ACC112 (cell line): Measurements from ENCODE around the gene STX10.

Source experiments
- H2AFZ ChIP-seq: fragments of 200-600 bp; sonication (generic); one replicate; pipeline ENCODE4 v1.6.0; 2017; ENCODE audit warnings: antibody characterized with exemption, low read length; ENCODE audit not compliant: unreplicated experiment
- H3K27ac ChIP-seq: fragments of 200-600 bp; sonication (generic); 2 replicates; pipeline ENCODE4 v1.5.1; 2014; ENCODE audit warnings: low read depth, mild to moderate bottlenecking, antibody characterized with exemption, low read length, moderate library complexity
- H3K27me3 ChIP-seq: fragments of 200-600 bp; sonication (generic); 2 replicates; pipeline ENCODE4 v1.6.1; 2014; ENCODE audit warnings: mild to moderate bottlenecking, antibody characterized with exemption, low read length, moderate library complexity, mixed read lengths; ENCODE audit not compliant: insufficient read depth
- H3K36me3 ChIP-seq: fragments of 200-600 bp; sonication (generic); 2 replicates; pipeline ENCODE4 v1.6.1; 2016; ENCODE audit warnings: mild to moderate bottlenecking, antibody characterized with exemption, low read length, moderate library complexity, mixed read lengths; ENCODE audit not compliant: insufficient read depth
- H3K4me1 ChIP-seq: fragments of 200-600 bp; sonication (generic); one replicate; pipeline ENCODE4 v1.6.1; 2016; ENCODE audit warnings: low read length, mixed read lengths; ENCODE audit not compliant: insufficient read depth, unreplicated experiment, control insufficient read depth
- H3K4me3 ChIP-seq: fragments of 200-600 bp; sonication (generic); 2 replicates; pipeline ENCODE4 v1.5.1; 2014; ENCODE audit warnings: mild to moderate bottlenecking, low read depth, low read length
- H3K79me2 ChIP-seq: fragments of 200-600 bp; sonication (generic); one replicate; pipeline ENCODE4 v1.6.0; 2016; ENCODE audit warnings: low read length; ENCODE audit not compliant: control insufficient read depth, unreplicated experiment, insufficient read depth

Gene STX10

GRCh38 chr19:13117176-13117771 is 32.9 kb downstream of the STX10 start:
- Histone ChIP-seq H3K4me1 (peaks cover 36% of the 10 kb centered on the region), H3K4me3 (peak overlapping the region; percentile 96), H3K27me3 (no peaks in the 10 kb centered on the region), H3K36me3 (no peaks in the 10 kb centered on the region), H3K27ac (0 out of 2 replicates have a peak overlapping the region, but pooled peaks have one; percentile 19), H2AFZ (peak overlapping the region; percentile 85), H3K79me2 (peaks cover 51% of the 10 kb centered on the region)

DNA sequence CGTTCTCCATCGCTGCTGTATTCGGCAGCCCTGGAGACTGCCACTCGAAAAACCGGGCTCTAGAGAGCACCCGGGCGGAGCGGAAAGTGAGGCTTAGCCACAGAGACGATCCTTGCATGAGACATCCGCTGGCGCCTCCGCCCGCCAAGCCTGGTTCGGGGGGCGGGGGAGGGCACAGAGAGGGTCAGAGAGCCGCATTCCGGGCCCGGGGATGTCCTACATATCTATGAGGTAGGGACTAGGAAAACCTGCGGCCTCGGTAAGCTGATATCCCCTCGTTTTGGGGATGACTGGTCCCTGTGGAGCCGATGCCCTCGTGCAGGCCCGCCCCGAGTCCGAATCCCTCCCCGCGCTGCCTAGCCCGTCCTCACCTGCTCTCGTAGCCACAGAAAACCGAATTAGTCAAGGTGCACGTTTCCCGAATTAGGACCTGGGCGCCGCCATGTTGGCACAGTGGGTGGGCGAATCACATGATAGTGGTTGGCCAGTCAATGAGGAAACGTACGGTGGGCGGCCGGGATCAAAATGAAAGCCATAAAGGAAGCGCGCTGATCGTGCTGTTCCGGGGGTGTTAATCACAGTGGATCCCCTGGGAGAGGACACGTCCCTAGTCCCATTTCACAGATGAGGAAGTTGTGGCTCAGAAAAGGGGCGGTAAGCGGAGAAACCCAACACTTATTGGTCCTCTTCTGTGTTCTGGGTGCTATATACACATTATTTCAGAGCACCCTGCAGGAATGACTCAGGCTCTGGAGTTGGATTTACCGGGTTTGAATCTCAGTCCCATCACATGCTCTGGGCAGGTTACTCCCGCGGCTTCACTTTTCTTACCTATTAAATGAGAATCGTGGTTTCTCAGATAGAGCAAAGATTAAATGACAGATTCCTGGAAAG is 33.6 kb downstream of the STX10 start, which contains the start of gene TRMT1:
Gene TRMT1, minus strand, starts transcription at position 459 of the 894 bp plus-strand sequence. Its CDS starts 341 bp downstream, at position 118.
- peak within 1 kb of the TSS; percentile 83 for H3K27ac ChIP-seq
- no peaks in the 10 kb centered on the region for H3K36me3 ChIP-seq
- no peaks in the 10 kb centered on the region for H3K27me3 ChIP-seq
- H3K4me3 ChIP-seq, result peak within 1 kb of the TSS; percentile 96
- peaks cover 43% of the 10 kb centered on the region for H3K79me2 ChIP-seq
- peak within 1 kb of the TSS; percentile 85 for H2AFZ ChIP-seq
- H3K4me1 ChIP-seq, result peaks cover 31% of the 10 kb centered on the region

- peaks cover 37% of the 10 kb centered on the region for H3K79me2 ChIP-seq
- no peaks in the 10 kb centered on the region for H3K36me3 ChIP-seq
- no peaks in the 10 kb centered on the region for H3K27me3 ChIP-seq
- H3K27ac ChIP-seq, result peak overlapping the region; percentile 83
- H2AFZ ChIP-seq, result no peak overlapping the region
- H3K4me1 ChIP-seq, result peaks cover 26% of the 10 kb centered on the region
- peak overlapping the region; percentile 96 for H3K4me3 ChIP-seq
These were observed 34.3 kb downstream of the STX10 start for GRCh38 chr19:13115936-13116281.

DNA sequence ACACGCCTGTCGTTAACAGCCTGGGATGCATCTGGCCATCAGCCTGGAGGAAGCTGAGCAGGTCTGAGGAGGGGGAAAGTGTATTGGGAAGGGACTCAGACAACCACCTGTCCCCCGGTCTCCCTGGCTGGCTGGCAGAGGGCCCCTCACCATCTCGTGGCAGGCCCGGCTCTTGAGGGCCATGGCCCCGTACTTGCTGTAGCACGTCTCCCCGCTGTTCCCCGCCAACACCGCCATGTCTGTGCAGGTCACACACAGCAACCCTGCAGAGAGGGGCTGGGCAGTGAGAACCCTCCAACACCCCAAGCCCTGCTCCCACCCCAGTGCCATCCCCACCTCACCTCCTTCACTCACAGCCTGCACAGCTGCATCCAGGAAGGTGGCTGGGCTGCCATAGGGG is 37.6 kb downstream of the STX10 start:
- H3K79me2 ChIP-seq, result peaks cover 11% of the 10 kb centered on the region
- no peak overlapping the region for H3K4me3 ChIP-seq
- H3K36me3 ChIP-seq, result no peaks in the 10 kb centered on the region
- H3K27me3 ChIP-seq, result no peaks in the 10 kb centered on the region
- H3K27ac ChIP-seq, result no peak overlapping the region
- no peak overlapping the region for H2AFZ ChIP-seq
- H3K4me1 ChIP-seq, result peaks cover 6% of the 10 kb centered on the region

DNA sequence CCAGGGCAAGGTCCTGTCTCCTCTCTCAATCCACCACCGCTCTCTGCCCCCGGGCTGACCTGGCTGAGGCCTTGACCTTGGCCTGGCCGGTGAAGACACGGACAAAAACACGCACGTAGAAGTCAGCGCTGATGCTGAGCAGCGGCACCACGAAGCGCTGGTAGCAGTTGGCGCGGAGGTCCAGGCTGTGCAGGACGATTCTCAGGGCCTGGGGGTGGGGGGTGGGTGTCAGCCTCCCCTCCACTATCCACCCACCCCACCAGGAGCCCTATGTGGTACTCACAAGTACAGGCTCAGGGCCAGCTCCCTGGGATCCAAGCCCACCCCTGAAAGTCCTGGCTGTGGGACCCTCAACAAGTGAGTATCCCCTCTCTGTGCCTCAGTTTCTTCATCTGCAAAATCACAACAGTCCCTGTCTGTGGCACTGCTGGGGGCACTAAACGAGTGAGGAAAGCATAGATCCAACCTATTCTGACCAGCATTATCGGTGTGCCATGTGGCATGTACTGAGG is 40.0 kb downstream of the STX10 start:
- Histone ChIP-seq H2AFZ (no peak overlapping the region), H3K36me3 (no peaks in the 10 kb centered on the region), H3K27ac (no peak overlapping the region), H3K4me1 (peaks cover 3% of the 10 kb centered on the region), H3K27me3 (no peaks in the 10 kb centered on the region), H3K4me3 (no peak overlapping the region), H3K79me2 (peaks cover 5% of the 10 kb centered on the region)

DNA sequence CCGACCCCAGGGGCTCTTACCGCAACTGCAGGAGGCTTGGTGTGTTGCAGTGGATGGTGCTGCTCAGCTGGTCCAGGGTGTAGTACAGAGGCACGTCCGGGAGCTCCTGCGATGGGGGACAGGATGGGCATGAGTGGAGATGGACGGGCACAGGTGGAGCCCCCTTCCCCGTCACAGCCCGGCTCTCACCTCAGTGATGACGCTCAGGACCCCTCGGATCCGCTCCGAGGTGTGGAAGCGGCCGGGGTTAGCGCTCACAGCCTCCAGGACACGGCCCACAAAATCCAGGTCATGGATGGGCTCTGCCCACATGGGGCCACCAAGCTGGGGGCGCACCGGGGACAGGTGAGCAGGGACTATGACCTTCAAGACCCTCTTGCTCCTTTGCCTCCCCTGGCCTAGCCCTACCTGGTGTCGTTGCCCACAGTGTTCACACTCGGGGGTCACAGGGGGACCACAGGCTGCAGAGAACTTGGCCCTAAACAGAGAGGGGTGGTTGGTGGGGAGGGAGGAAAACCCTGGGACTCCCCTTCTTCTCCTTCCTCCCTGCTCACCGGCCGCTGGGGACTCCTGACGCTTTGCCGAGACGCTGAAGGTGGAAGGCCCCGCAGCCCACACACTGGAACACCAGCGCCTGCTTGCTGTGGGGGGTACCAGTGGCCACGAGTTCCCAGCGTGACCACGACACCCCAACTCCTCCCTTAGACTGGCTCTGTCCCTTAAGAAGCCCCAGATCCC is 40.6 kb downstream of the STX10 start:
- Histone ChIP-seq H3K79me2 (no peaks in the 10 kb centered on the region), H3K4me1 (no peaks in the 10 kb centered on the region), H2AFZ (no peak overlapping the region), H3K27me3 (no peaks in the 10 kb centered on the region), H3K27ac (no peak overlapping the region), H3K4me3 (no peak overlapping the region), H3K36me3 (no peaks in the 10 kb centered on the region)

DNA sequence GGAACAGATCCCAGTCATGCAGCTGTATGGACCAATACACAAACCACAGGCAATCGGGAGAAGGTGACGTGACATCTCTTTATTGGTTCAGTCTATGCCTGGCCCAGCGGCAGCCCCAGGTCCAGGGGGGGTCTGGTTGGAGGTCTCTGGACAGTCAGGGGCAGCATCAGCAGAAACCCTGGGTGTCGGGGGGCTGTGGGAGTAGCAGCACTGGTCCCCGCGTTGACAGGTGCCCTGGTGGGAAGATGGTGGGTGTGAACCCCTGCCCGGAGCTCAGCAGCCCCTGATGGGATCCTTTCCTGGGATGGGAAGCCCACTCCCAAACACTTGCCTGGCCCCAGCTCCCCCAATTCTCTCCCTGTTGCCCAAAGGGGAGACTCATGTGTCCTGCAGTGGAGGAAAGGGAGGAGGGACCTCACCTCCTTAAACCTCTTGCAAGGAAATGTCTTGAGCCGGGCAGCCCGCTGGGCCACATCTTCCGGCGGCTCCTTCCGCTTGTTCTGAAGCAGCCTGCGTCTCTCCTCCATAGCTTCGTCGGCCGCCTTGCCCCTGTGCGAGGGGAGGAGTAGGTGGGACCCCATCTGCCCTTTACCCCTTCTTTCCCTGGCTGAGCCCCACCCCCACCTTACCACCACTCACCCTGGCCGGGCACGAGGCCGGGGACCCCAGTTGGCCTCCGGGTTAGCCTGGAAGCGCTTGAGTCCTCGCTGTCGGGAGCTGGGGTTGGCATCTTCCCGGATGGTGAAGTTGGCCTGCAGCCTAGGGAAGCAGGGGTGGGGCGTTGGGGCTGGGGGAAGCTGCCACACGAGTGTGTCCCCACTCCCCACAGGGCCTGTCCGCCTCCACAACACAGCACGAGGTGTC is 45.1 kb downstream of the STX10 start:
- Histone ChIP-seq H3K27me3 (no peaks in the 10 kb centered on the region), H3K4me1 (peaks cover 9% of the 10 kb centered on the region), H2AFZ (no peak overlapping the region), H3K27ac (no peak overlapping the region), H3K79me2 (no peaks in the 10 kb centered on the region), H3K36me3 (no peaks in the 10 kb centered on the region), H3K4me3 (no peak overlapping the region)

DNA sequence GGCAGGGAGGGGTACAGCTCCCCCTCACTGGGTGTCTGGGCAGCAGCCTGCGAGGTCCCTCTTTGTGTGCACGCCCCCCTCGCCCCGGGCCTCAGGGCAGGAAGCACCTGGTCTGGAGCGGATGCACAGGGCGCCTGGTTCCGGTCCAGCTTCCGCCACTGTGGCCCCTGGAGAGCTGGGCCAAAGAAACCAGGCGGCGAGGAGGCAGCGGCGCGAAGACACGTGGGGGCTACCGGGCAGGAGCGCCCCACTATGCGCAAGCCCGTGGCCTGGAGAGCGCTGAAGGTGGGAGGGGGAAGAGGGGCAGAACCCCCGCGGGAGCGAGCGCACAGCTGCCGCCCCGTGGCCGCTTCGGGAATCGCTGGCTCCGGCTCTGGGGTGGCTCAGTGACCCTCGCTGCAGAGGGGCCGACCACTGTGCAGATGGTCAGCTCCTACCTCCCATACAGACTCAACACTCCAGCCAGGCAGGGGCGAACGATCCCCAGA is 45.8 kb downstream of the STX10 start:
- H3K4me3 ChIP-seq, result no peak overlapping the region
- no peaks in the 10 kb centered on the region for H3K36me3 ChIP-seq
- no peaks in the 10 kb centered on the region for H3K27me3 ChIP-seq
- no peaks in the 10 kb centered on the region for H3K79me2 ChIP-seq
- H3K27ac ChIP-seq, result no peak overlapping the region
- H2AFZ ChIP-seq, result no peak overlapping the region
- peaks cover 9% of the 10 kb centered on the region for H3K4me1 ChIP-seq

DNA sequence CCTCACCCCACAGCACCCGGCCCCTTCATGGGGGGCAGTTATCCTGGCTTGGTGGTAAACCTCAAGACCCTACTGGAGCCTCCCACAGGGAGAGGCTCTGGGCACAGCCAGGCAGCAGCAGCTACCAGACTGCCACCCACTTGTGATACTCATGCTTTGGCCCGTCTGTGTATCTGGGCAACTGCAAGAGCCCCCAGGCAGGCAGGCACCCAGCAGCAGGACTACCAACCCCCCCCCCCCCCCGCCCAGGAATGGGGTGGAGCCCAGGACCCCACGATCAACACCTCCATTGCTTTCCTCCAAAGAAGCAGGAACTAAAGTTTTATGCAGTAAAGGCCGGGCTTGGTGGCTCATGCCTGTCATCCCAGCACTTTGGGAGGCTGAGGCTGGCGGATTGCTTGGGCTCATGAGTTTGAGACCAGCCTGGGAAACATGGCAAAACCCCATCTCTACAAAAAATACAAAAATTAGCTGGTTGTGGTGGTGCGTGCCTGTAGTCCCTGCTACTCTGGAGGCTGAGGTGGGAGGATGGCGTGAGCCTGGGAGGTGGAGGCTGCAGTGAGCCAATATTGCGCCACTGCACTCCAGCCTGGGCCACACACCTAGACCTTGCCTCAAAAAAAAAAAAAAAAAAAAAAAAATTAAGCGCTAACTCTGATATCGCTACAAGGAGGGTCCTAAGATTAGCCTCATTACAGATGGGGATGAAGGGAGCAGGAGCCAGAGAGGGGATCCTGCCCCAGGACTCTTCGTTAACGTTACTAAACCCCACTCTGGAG is 46.4 kb downstream of the STX10 start:
- Histone ChIP-seq H3K36me3 (no peaks in the 10 kb centered on the region), H3K4me1 (peaks cover 9% of the 10 kb centered on the region), H3K4me3 (no peak overlapping the region), H3K27me3 (no peaks in the 10 kb centered on the region), H2AFZ (no peak overlapping the region), H3K27ac (no peak overlapping the region), H3K79me2 (no peaks in the 10 kb centered on the region)
